Fibroblast of pulmonary artery (primary cell): Measurements from ENCODE around the gene PCSK5.

Source experiments
- DNase-seq: peaks from one replicate; pipeline ENCODE4 v3.0.0-alpha.2; 2010; ENCODE audit warnings: low read depth
- H3K4me3 ChIP-seq: replicated peaks from 2 replicates; pipeline ENCODE4 v1.5.1; 2011; ENCODE audit warnings: low read depth, mild to moderate bottlenecking, control low read depth, low read length, moderate library complexity
- CTCF ChIP-seq: IDR thresholded peaks from 2 replicates; pipeline ENCODE4 v1.5.1; 2011; ENCODE audit warnings: mild to moderate bottlenecking, control low read depth, low read length, inconsistent platforms; ENCODE audit errors: missing control alignments

The PCSK5 gene

GRCh38 chr9:76342858-76343257, 452.4 kb downstream of the PCSK5 start:
- H3K4me3 ChIP-seq = no peak overlapping the region

GRCh38 chr9:76349865-76350264, 459.4 kb downstream of the PCSK5 start:
- TF ChIP-seq CTCF = no peak
- no peak overlapping the region for H3K4me3 ChIP-seq
- no peak for DNase-seq

More at GRCh38 chr9:76342858-76343257, 452.4 kb downstream of the PCSK5 start:
- no peak for DNase-seq
- TF ChIP-seq CTCF = no peak

- no peak overlapping the region for H3K4me3 ChIP-seq
- no peak for TF ChIP-seq CTCF
- DNase-seq = no peak
These were observed 460.5 kb downstream of the PCSK5 start for GRCh38 chr9:76351006-76351405.

GRCh38 chr9:76352026-76352620, 461.6 kb downstream of the PCSK5 start:
- H3K4me3 ChIP-seq = no peak overlapping the region
- DNase-seq = no peak
- no peak for TF ChIP-seq CTCF

GRCh38 chr9:76353280-76353679, 462.8 kb downstream of the PCSK5 start:
- DNase-seq = no peak
- no peak for TF ChIP-seq CTCF
- H3K4me3 ChIP-seq = no peak overlapping the region

GRCh38 chr9:76354221-76354620, 463.7 kb downstream of the PCSK5 start:
- TF ChIP-seq CTCF = no peak
- no peak overlapping the region for H3K4me3 ChIP-seq
- DNase-seq = no peak

GRCh38 chr9:76355886-76356285, 465.4 kb downstream of the PCSK5 start:
- H3K4me3 ChIP-seq = no peak overlapping the region
- no peak for TF ChIP-seq CTCF
- no peak for DNase-seq
